HG02884 (cell line): ENCODE results near the gene WIZ.
A peak's percentile ranks its signal among the peaks of the same experiment; 100 is the strongest.

Experiments
- ATAC-seq: cut with Tn5 transposase; IDR thresholded peaks from one replicate; pipeline ENCODE4 v1.9.1; 2021; ENCODE audit warnings: mild to moderate bottlenecking, moderate library complexity; ENCODE audit not compliant: unreplicated experiment

The WIZ gene

DNA sequence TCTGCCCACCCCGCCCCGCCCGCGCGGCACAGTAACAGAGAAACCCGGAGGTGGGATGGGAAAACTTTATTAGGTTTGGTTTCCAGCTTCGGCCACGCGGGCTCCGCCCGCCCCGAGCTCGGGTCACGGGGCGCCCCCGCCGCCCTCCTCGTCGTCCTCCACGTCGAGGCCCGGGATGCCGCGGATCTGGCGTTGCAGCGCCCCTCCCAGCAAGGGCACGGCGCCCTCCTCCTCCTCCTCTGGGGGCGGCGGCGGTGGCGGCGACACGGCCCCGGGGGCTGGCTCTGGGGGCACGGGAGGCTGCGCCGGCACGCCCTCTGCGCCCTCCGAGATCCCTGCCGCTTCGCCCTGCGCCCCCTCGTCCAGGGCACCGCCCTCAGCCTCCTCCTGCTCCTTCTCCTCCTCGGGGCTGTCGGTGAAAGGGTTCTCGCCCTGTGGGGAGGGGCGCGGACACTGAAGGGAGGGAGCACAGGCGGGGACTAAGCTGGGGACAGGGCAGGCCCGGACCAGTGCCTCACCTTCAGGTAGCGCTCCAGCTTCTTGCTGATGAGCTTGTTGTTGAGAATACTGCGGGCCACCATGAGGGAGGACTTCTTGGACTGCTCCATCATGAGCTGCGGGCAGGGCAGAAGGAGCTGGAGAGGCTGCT is 69.6 kb downstream of the WIZ start:
- peak; percentile 7 for ATAC-seq

DNA sequence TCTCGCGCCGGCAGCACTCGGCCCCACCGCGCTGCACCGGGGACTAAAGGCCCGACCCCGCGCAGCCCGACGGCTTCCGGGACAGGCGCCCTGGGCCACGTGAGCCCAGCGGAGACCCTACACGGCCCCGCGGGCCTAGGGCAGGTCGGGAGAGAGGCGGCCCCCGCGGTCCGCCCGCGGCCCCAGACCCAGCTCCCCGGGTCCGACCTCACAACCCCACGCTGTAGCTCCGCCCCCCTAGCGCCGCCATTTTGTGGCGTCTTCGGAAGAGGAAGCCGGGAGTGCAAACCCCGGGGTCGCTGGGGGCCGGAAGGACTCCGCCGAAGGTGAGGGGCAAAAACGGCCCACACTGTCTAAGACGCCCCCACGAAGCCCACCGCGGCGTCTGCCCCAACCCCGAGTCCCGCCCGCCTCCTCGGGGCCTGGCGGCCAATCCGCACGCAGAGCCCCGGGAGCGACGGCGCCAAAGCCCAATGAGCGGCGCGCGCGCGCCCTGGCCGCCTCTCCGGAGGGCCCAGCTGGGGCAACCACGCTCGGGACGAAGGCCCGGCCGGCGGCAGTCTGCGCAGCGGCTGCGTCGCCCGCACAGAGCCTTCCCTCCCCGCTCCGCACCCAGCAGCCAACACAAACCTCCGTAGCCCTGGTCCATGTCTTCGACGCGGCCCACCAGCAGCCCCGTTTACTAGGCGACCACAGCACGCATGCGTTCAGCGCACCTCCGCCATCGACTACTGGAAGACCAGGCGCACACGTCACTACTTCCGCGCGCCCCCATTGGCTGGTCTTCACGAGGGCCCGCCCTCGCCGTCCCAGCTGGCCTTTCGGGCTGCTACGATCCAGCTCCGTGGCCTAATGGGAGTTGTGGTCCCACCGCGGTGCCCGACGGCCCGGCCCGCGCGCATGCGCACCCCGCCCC is 70.4 kb downstream of the WIZ start, which contains the start of gene AKAP8:
Gene AKAP8, minus strand, starts transcription at position 705 of the 916 bp plus-strand sequence. Its CDS starts 56 bp downstream, at position 649.
- ATAC-seq: peak; percentile 82

DNA sequence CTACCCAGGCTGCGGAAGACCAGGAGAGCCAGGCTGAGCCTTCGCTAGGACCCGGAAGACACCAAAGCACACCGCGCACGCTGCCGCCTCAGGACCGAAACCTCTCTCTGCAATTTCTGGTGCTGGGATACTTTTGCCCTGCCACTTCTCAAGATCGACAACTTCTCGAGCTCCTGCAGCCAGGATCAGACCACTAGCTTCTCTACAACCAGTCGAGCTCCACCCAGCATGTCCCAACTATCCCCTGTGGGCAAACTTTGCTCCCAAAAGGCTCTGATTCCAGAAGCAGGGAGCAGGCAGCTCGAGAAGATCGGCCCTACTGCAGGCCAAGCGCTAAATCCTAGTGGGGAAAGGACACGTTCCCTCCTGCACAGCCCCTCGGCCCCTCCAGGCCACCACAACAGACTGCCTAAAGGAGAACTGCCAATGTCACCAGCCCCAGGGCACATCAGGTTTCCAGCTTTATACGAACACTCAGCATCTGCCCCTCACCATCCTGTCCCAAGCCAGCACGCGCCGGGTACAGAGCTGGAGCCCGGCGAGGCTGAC is 71.1 kb downstream of the WIZ start:
- no peak for ATAC-seq

DNA sequence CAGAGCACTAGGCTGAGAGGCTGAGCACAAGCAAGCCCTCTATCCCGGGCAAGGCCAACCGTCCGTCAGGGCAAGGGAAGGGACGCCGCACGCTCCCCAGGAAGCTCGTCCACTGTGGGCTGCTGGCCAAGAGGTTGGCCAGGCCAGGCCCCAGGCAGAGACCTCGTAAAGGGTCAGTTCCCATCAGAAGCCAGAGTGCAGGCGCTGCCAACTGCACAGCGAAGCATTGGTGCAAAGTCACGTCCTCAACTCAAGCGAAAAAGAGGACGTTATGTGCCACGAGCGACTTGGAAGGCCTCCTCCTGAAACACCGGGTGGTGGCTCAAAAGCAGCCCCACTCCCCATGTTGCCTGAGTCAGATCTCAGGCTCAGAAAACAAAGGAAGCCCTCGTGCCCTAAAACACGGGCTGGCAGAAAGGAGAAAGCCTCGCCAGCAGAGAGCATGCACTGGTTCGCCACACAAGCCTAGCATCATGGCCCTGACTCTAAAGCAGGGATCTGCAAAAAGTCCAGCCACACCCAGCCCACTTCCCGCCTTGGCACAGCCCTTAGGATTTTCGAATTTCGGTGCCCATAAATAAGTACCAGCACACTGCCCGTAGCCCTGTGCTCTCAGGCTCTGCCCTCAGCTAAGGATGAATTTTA is 74.8 kb downstream of the WIZ start:
- no peak for ATAC-seq

DNA sequence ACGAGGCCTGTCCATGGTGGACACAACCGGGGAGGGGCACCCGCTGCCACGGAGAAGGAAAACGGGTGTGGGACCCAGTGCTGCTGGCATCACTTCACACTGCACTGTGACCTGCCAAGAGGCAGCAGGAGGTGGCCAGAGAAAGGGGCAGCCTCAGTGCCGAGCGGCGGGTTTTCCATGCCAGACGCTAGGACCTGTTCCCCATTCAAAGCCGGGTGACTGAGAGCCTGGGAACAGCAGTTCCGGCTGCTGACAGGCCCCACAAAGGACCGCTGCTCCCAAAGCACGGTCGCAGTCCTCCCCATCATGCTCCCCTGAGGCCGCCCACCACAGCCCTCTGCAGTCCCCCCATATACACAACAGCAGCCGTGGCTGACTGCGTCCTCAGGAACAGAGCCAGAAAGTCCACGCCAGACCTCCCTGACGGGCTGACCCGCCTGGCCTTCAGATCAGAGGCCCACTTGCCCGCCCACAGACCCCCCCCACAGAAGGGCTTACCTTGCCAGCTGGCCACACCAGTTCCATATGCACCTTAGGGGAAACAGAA is 75.6 kb downstream of the WIZ start:
- ATAC-seq: no peak

DNA sequence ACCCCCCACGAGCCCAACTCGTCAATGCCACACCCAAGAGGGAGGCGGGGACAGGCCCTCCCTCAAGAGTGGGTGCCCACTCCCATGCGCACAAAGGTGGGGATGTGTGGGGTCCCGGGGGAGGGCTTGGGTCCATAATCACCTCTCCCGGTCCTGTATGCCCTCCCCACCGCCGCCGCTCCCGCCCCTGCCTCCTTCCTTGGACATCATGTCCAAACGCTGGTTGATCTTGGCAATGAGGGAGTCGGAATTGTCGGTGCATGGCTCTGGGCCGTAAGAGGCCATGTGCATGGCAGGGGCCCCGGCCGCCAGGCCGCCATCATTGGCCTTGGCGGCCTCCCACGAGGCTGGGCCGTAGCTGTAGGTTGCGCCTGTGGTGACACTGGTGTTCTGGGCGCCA is 76.1 kb downstream of the WIZ start:
- no peak for ATAC-seq

DNA sequence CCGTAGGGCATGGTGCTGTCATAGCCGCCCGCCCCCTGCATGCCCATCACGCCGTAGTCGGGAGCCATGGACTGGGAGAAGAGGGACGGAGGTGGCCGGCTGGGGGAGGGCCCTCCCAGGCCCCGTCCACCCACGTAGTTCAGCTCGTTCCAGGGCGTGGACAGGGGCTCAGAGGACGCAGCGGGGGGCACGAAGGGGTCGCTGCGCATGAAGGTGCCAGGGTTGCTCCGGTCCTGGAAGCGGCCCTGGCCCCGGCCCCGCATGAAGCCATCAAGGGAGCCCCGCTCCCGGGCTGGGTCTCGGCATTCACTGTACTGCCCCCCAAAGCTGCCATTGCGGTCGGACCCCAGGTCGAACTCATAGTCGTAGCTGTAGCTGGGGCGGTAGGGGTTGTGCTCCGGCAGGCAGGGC is 76.9 kb downstream of the WIZ start:
- no peak for ATAC-seq

DNA sequence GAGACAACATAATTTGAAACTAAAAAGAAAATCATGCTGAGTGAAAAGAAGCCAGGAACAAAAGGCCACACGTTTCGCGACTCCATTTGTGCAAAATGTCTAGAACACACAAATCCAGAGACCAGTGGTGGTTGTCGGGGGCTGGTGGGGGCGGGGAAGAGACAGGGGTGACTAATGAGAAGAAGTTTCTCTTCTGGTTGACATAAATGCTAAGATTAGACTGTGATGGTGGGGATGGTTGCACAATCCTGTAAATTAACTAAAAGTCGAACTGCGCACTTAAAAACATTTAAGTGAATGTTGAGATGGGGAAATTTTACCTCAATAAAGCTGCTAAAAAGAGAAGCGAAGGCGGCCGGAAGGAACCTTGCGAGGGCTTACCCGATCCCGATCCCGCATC is 77.3 kb downstream of the WIZ start:
- ATAC-seq: no peak

DNA sequence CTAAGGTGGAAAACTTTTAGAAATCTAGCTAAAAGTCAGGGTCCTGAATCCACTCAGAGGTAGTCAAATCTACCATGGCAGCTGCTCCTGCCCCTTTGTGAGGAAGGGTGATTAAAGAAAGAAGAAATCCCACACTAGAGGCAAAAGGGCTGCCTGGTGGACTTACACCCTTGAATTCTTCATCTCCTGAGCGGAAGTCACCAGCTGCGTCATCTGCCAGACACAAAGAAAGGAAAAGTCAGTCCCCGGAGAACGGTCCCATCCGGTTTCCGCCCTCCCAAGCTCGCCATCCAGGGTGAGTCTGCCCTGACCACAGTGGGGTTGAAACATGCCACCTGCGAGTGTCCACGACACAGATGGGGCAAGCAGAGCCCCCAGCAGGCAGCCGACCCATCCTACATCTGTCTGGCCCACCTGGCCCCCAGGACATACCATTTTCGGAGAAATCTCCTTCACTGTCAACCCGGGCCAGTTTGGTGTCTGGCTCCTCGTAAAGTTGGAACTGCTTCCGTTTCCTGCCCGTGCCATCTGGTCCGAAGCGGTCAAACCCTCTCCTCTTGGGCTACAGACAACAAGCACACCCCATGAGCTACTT is 77.9 kb downstream of the WIZ start:
- ATAC-seq: no peak

DNA sequence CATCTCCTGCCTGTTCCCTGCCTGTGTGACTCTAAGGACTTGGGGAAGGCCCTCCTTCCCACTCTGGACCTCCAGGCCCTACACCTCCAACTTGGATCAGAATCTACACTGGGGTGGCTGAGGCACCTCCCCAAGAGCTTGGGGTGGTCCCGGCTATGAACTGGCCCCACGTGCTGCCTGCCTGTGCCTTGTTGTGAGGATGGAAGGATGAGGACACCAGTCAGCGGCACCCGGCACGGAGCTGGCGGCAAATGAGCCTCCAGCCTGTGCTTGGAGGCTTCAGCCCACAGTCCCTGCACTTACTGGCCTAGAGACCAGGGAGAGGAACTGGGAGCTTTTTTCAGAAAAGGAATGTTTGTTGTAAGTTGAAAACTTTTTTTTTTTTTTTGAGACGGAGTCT is 78.6 kb downstream of the WIZ start:
- ATAC-seq: no peak
